Prostate gland (tissue), 1 donor: ENCODE data around the gene PECR.

ENCODE experiments used
- POLR2A ChIP-seq: fragments of 450-650 bp; IDR thresholded peaks from one replicate; pipeline ENCODE4 v1.6.1; 2016; ENCODE audit warnings: antibody characterized with exemption, mild to moderate bottlenecking
- POLR2AphosphoS5 ChIP-seq: sonication (generic); formaldehyde crosslinking; IDR thresholded peaks from one replicate; pipeline ENCODE4 v1.6.1; 2017; ENCODE audit warnings: antibody characterized with exemption

GRCh38 chr2:216052420-216052819, 29.2 kb downstream of the PECR start:
- TF ChIP-seq POLR2A (no peak), POLR2AphosphoS5 (no peak)
